HepG2 (cell line): ENCODE data around the gene RBM34. TPM values are rescaled to one million over a fixed set of nuclear protein-coding genes. Genes with fewer than 3 reads are reported as not detected.

Source experiments
- ATAD3A ChIP-seq: sonication (generic); formaldehyde crosslinking; IDR thresholded peaks from 2 replicates; pipeline ENCODE4 v1.4.0; 2020; ENCODE audit warnings: missing genetic modification reagents
- CREM ChIP-seq, 2 experiments: sonication (generic) in 1 of 2; formaldehyde crosslinking in 1 of 2; IDR thresholded peaks; 2 replicates each; pipeline versions ENCODE4 v1.4.0 to v1.6.1; 2016 to 2020; ENCODE audit warnings: antibody characterized with exemption in 1 of 2, mild to moderate bottlenecking in 1 of 2, missing genetic modification reagents in 1 of 2
- FOXA3 ChIP-seq: IDR thresholded peaks from 2 replicates; pipeline ENCODE4 v1.6.1; 2016; ENCODE audit warnings: missing genetic modification reagents, missing compliant biosample characterization
- FOXP1 ChIP-seq, 2 experiments: fragments of 450-650 bp in 1 of 2; IDR thresholded peaks; 2 replicates each; pipeline ENCODE4 v1.6.1; 2017 to 2018; ENCODE audit warnings: antibody characterized with exemption in 1 of 2
- POLR2A ChIP-seq, 2 experiments: IDR thresholded peaks; 2 replicates each; pipeline ENCODE4 v1.6.1; 2011; ENCODE audit warnings: low read depth in 2 of 2, low read length in 2 of 2, mild to moderate bottlenecking in 1 of 2, moderate library complexity in 1 of 2; ENCODE audit not compliant: insufficient read depth in 1 of 2
- SMYD3 ChIP-seq: sonication (generic); formaldehyde crosslinking; IDR thresholded peaks from 2 replicates; pipeline ENCODE4 v1.8.1; 2023; ENCODE audit warnings: mild to moderate bottlenecking, missing genetic modification reagents
- SOX5 ChIP-seq: IDR thresholded peaks from 2 replicates; pipeline ENCODE4 v1.6.1; 2016; ENCODE audit warnings: borderline replicate concordance
- TEAD3 ChIP-seq: optimal IDR thresholded peaks from 2 replicates; pipeline ENCODE3; 2016; ENCODE audit warnings: borderline replicate concordance
- ZBTB21 ChIP-seq: sonication (generic); formaldehyde crosslinking; IDR thresholded peaks from 2 replicates; pipeline ENCODE4 v1.4.0; 2020; ENCODE audit warnings: missing genetic modification reagents
- ZNF549 ChIP-seq: sonication (generic); formaldehyde crosslinking; IDR thresholded peaks from 2 replicates; pipeline ENCODE4 v1.5.0; 2020; ENCODE audit warnings: missing genetic modification reagents
- ZNF792 ChIP-seq: IDR thresholded peaks from 2 replicates; pipeline ENCODE4 v1.6.1; 2016
- ZNF816 ChIP-seq: sonication (generic); formaldehyde crosslinking; IDR thresholded peaks from 2 replicates; pipeline ENCODE4 v1.8.0; 2022; ENCODE audit warnings: missing genetic modification reagents, mild to moderate bottlenecking, borderline replicate concordance
- ZSCAN25 ChIP-seq: sonication (generic); formaldehyde crosslinking; IDR thresholded peaks from 2 replicates; pipeline ENCODE4 v1.8.0; 2022; ENCODE audit warnings: mild to moderate bottlenecking, missing genetic modification reagents
- polyA plus RNA-seq, 8 experiments: library from polyadenylated mRNA; depleted of rRNA in 3 of 8; stranded (reverse) in 7 of 8; unstranded in 1 of 8; fragments of >200 nt; fragmentation: Illumina TruSeq in 4 of 8; extraction: Trizol in 4 of 8; gene quantifications; 2 replicates each; pipeline versions ENCODE4 v1.2.1 to v1.2.3, GENCODE V29; 2011 to 2016; ENCODE audit warnings: low read depth in 4 of 8, missing spikeins in 1 of 8, mixed read lengths in 1 of 8; ENCODE audit not compliant: insufficient read depth in 1 of 8
- total RNA-seq, 5 experiments: library from RNA; depleted of rRNA; stranded (reverse); fragments of >200 nt; fragmentation: Illumina TruSeq; extraction: Trizol; gene quantifications; 2 replicates each; pipeline ENCODE4 v1.2.3, GENCODE V29; 2016; ENCODE audit warnings: low read depth in 1 of 5
- TF ChIP-seq, protein P1 (sequence below), 2 experiments: sonication (generic) in 1 of 2; formaldehyde crosslinking in 1 of 2; IDR thresholded peaks; 2 replicates each; pipeline versions ENCODE4 v1.6.1 to v1.9.0; 2014 to 2022; ENCODE audit warnings: antibody characterized with exemption in 1 of 2, borderline replicate concordance in 1 of 2, inconsistent platforms in 1 of 2, low read depth in 1 of 2, missing genetic modification reagents in 1 of 2
- TF ChIP-seq, protein P2 (sequence below): IDR thresholded peaks from 2 replicates; pipeline ENCODE4 v1.6.1; 2012; ENCODE audit warnings: inconsistent platforms
- TF ChIP-seq, protein P3 (sequence below): sonication (generic); formaldehyde crosslinking; IDR thresholded peaks from 2 replicates; pipeline ENCODE4 v1.4.0; 2020; ENCODE audit warnings: missing genetic modification reagents, low read depth, mild to moderate bottlenecking, borderline replicate concordance
- TF ChIP-seq, protein P4 (sequence below): sonication (generic); formaldehyde crosslinking; IDR thresholded peaks from 2 replicates; pipeline ENCODE4 v1.8.0; 2022; ENCODE audit warnings: missing genetic modification reagents, mild to moderate bottlenecking, moderate library complexity, borderline replicate concordance
- TF ChIP-seq, protein P5 (sequence below): sonication (generic); formaldehyde crosslinking; IDR thresholded peaks from 2 replicates; pipeline ENCODE4 v1.4.0; 2020; ENCODE audit warnings: missing genetic modification reagents

RBM34 gene
- total and polyA plus RNA-seq, 2 of the 13 experiments (the other 11 are each of a cell fraction or from before 2014, with no cell fraction given), result 34.7 to 73.0 TPM

DNA sequence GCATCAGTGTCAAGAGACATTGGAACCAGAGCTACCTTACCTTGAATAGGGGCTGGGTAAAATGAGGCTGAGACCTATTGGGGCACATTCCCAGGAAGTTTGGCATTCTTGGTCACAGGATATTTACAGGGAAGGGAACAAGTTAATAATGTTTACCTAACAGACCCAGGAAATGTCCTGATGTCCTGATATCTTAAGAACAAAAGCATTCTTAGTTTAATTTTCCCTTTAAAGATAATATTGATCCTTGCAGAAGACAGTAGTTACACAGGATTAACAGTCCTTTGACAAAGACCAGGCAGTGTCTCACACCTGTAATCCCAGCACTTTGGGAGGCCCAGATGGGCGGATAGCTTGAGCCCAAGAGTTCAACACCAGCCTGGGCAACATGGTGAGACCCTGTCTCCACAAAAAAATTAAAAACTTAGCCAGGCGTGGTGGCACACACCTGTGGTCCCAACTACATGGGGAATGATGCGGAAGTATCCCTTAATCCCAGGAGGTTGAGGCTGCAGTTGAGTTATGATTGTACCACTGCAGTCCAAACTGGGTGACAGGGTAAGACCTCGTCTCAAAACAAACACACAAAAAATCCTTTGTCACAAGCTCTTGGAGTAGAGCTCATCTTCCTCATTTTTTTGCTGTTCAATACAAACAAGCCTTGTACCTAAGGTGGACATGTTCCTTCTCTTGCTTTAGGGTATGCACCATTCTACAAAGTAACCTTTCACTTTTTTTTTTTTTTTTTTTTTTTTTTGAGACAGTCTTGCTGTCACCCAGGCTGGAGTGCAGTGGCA is 31.1 kb downstream of the RBM34 start (continued):
- peak; percentile 97 for TF ChIP-seq SOX5
- no peak for TF ChIP-seq ZNF549
- TF ChIP-seq FOXP1 (IDR thresholded peaks at IDR 0.05), result no peak
- TF ChIP-seq FOXP1 (CRISPR knock-in tag; IDR thresholded peaks at IDR 0.05), result peak; percentile 12; the same call in 1 of the 2 replicates
- TF ChIP-seq, protein P1, sequence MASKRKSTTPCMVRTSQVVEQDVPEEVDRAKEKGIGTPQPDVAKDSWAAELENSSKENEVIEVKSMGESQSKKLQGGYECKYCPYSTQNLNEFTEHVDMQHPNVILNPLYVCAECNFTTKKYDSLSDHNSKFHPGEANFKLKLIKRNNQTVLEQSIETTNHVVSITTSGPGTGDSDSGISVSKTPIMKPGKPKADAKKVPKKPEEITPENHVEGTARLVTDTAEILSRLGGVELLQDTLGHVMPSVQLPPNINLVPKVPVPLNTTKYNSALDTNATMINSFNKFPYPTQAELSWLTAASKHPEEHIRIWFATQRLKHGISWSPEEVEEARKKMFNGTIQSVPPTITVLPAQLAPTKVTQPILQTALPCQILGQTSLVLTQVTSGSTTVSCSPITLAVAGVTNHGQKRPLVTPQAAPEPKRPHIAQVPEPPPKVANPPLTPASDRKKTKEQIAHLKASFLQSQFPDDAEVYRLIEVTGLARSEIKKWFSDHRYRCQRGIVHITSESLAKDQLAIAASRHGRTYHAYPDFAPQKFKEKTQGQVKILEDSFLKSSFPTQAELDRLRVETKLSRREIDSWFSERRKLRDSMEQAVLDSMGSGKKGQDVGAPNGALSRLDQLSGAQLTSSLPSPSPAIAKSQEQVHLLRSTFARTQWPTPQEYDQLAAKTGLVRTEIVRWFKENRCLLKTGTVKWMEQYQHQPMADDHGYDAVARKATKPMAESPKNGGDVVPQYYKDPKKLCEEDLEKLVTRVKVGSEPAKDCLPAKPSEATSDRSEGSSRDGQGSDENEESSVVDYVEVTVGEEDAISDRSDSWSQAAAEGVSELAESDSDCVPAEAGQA (IDR thresholded peaks at IDR 0.05; ENCODE audit: low read depth), result no peak
- TF ChIP-seq, protein P1 (CRISPR knock-in tag; IDR thresholded peaks at IDR 0.05; ENCODE audit: borderline replicate concordance), result no peak
- TF ChIP-seq ZBTB21 (CRISPR knock-in tag), result no peak
- TF ChIP-seq SMYD3, result 0 out of 2 replicates have a peak, but pooled peaks have one; percentile 40
- TF ChIP-seq, protein P2, sequence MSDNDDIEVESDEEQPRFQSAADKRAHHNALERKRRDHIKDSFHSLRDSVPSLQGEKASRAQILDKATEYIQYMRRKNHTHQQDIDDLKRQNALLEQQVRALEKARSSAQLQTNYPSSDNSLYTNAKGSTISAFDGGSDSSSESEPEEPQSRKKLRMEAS, result no peak
- TF ChIP-seq ZNF816, result no peak; the same call in 1 of the 2 replicates
- peak; percentile 98 for TF ChIP-seq TEAD3 (CRISPR knock-in tag)
- TF ChIP-seq, protein P3, sequence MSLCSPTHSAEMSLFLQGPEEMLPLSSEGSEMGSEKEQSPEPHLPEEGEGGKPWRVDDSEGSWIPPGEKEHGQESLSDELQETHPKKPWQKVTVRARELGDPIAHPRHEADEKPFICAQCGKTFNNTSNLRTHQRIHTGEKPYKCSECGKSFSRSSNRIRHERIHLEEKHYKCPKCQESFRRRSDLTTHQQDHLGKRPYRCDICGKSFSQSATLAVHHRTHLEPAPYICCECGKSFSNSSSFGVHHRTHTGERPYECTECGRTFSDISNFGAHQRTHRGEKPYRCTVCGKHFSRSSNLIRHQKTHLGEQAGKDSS (CRISPR knock-in tag), result 0 out of 2 replicates have a peak, but pooled peaks have one; percentile 25
- peak; percentile 83 for TF ChIP-seq CREM (IDR thresholded peaks at IDR 0.05)
- TF ChIP-seq CREM (CRISPR knock-in tag; IDR thresholded peaks at IDR 0.05), result no peak
- no peak for TF ChIP-seq ZSCAN25
- TF ChIP-seq, protein P4, sequence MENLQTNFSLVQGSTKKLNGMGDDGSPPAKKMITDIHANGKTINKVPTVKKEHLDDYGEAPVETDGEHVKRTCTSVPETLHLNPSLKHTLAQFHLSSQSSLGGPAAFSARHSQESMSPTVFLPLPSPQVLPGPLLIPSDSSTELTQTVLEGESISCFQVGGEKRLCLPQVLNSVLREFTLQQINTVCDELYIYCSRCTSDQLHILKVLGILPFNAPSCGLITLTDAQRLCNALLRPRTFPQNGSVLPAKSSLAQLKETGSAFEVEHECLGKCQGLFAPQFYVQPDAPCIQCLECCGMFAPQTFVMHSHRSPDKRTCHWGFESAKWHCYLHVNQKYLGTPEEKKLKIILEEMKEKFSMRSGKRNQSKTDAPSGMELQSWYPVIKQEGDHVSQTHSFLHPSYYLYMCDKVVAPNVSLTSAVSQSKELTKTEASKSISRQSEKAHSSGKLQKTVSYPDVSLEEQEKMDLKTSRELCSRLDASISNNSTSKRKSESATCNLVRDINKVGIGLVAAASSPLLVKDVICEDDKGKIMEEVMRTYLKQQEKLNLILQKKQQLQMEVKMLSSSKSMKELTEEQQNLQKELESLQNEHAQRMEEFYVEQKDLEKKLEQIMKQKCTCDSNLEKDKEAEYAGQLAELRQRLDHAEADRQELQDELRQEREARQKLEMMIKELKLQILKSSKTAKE (CRISPR knock-in tag), result 0 out of 2 replicates have a peak, but pooled peaks have one; percentile 35
- TF ChIP-seq, protein P5, sequence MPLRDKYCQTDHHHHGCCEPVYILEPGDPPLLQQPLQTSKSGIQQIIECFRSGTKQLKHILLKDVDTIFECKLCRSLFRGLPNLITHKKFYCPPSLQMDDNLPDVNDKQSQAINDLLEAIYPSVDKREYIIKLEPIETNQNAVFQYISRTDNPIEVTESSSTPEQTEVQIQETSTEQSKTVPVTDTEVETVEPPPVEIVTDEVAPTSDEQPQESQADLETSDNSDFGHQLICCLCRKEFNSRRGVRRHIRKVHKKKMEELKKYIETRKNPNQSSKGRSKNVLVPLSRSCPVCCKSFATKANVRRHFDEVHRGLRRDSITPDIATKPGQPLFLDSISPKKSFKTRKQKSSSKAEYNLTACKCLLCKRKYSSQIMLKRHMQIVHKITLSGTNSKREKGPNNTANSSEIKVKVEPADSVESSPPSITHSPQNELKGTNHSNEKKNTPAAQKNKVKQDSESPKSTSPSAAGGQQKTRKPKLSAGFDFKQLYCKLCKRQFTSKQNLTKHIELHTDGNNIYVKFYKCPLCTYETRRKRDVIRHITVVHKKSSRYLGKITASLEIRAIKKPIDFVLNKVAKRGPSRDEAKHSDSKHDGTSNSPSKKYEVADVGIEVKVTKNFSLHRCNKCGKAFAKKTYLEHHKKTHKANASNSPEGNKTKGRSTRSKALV (CRISPR knock-in tag), result no peak
- TF ChIP-seq POLR2A (IDR thresholded peaks at IDR 0.05; ENCODE audit: insufficient read depth in 1 of 2, low read depth in 2 of 2, low read length in 2 of 2), result no peak
- TF ChIP-seq ATAD3A (CRISPR knock-in tag), result no peak
- TF ChIP-seq ZNF792 (CRISPR knock-in tag), result peak; percentile 60; the same call in 1 of the 2 replicates
- TF ChIP-seq FOXA3 (CRISPR knock-in tag), result peak; percentile 74
